Bladder microvascular endothelial cell (primary cell): ENCODE measurements around the gene NDUFB2. TPM values are rescaled to one million over a fixed set of nuclear protein-coding genes. Genes with fewer than 3 reads are reported as not detected.

Experiments
- total RNA-seq: library from RNA; depleted of rRNA; stranded (reverse); fragments of >200 nt; gene quantifications from 2 replicates; pipeline ENCODE4 v1.2.3, GENCODE V29; 2014

Gene NDUFB2
- total RNA-seq: 96.5 and 125 TPM in 2 replicates

DNA sequence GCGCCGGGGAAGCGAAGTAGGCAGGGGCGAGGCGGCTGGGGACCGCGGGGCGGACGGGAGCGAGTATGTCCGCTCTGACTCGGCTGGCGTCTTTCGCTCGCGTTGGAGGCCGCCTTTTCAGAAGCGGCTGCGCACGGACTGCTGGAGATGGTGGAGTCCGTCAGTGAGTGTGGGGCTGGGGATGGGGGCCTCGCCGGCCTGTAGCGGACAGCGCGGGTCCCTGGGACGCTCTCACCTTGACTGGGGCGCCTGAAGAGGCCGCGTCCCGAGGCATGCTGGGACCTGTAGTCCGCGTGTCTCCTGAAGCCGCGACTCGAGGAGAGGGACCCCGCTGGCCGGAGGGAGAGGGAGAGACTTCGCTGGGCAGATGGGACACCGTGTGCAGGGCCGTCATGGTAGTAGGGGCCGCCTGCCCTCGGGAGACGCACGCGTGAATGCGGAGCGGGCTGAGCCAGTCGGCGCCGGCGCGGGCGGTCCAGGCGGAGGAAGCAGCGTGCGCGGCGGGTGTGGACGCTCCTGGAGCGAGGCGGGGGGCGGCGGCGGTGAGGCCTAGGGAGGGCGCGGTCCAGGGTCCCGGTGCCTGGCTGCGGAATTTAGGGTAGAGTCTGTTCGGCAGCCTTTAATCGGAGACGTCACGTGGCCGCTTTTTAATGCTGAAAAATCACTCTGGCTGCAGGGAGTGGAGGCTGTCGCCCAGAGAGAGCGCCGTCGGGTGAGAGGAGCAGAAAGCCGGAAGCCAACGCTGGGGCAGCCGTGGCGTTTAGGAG is at the start of gene NDUFB2:
TSS of gene NDUFB2 (plus strand) at position 29 of the 767 bp plus-strand sequence. CDS start at position 66, 37 bp downstream.

DNA sequence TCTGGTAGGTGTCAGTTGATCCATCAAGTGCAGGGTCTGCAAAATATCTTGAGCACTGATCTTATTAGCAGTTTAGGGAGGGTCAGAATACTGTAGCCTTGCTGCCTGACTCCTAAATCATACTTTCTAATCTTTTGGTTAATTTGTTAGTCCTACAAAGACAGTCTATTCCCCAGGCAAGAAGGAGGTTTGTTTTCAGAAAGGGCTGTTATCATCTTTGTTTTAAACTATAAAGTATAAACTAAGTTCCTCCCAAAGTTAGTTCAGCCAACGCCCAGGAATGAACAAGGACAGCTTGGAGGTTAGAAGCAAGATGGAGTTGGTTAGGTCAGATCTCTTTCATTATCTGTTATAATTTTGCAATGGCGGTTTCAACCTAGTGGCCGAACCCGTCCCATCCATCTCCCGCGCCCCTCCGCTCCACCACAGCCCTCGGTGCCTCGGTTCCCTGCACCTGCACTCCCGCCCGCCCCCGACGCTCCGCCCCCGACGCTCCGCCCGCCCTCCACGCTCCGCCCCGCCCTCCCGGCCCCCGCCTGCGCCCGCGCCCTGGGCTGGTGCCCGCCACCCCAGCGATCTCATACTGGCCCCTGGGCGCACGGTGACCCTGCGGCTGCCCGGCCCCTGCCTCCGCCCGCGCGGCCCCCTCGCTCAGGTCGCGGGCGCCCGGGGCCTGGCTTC is 24.0 kb upstream of the NDUFB2 start, which contains the start of gene ADCK2:
TSS of gene ADCK2 (plus strand) at position 564 of the 681 bp plus-strand sequence. CDS start 386 bp downstream, outside the sequence.

Other genes starting within 250 kb of the NDUFB2 start
- gene MKRN1, start 217.2 kb upstream of the NDUFB2 start, total RNA-seq: 38.4 and 64.2 TPM in 2 replicates
- gene DENND2A, start 55.9 kb upstream of the NDUFB2 start, total RNA-seq: under 0.01 and 1.0 TPM in 2 replicates
- 31.7 and 43.2 TPM in 2 replicates for gene ADCK2, start 23.8 kb upstream of the NDUFB2 start, total RNA-seq
- gene BRAF, start 228.2 kb downstream of the NDUFB2 start, total RNA-seq: 11.2 and 30.4 TPM in 2 replicates